ENCODE data around the gene SFSWAP.

DNA sequence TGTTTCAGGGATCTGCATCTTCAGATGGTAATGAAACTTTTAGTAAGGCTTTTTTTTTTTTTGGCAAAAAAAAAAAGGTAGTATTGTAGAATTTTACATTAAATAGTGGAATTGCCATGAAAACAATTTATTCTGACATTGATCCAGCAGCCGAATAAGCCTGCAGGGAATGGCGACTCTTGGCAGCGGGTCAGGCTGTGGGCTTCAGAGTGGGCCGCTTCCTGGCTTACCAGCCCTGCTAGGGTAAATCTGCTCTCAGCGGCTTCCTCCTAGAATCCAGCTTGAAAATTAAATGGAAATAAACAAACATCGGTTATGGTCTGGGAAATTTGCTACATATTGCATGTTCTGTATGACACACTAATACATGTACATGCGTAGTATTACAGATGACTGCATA, 34.8 kb downstream of the SFSWAP start:
- TF ChIP-seq POLR2A (IDR thresholded peaks at IDR 0.05): no peak
- no peak for TF ChIP-seq CTCF (IDR thresholded peaks at IDR 0.05)

Measured in testis (tissue), 2 donors.